SW480 (cell line): ENCODE results near the gene ADORA2B.

Experiments
- DNase-seq: peaks from one replicate; pipeline ENCODE4 v3.0.0-alpha.2; 2016; ENCODE audit warnings: low spot score

Gene ADORA2B

DNA sequence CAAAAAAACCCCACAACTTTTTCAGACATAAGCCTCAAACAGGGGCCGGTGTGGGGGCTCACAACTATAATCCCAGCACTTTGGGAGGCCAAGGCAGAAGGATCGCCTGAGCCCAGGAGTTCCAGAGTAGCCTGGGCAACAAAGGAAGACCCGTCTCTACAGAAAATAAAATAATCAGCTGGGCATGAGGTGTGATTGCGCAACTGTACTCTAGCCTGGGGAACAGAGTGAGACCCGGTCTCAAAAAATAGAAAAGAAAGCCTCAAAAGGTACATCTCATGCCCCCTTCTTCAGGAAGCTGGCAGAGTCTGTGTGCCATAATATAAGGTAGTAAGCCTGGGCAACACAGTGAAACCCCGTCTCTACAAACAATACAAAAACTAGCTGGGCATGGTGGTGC, 51.4 kb downstream of the ADORA2B start:
- DNase-seq, result no peak

DNA sequence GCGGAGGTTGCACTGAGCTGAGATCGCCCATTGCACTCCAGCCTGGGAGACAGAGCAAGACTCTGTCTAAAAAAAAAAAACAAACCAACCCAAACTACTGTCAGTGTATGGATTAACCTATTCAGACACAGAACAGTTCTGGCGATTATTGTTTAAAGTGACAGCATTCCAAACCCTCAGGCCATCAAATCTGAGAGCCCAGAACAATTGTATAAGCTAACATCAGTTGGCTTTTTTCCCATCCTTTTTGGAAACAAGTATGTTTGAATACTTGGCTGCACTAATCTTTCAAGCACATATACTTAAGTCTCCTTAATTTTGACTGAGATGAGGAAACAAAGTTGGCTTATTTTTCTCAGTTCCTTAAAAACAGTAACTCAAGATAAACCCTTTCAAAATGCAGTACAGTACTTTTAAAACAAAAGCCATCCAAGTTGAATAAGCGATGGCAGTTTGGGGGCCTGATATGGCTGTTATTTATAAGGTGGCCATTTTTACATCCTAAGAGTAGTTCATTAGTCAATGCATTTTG, 53.2 kb downstream of the ADORA2B start:
- no peak for DNase-seq

DNA sequence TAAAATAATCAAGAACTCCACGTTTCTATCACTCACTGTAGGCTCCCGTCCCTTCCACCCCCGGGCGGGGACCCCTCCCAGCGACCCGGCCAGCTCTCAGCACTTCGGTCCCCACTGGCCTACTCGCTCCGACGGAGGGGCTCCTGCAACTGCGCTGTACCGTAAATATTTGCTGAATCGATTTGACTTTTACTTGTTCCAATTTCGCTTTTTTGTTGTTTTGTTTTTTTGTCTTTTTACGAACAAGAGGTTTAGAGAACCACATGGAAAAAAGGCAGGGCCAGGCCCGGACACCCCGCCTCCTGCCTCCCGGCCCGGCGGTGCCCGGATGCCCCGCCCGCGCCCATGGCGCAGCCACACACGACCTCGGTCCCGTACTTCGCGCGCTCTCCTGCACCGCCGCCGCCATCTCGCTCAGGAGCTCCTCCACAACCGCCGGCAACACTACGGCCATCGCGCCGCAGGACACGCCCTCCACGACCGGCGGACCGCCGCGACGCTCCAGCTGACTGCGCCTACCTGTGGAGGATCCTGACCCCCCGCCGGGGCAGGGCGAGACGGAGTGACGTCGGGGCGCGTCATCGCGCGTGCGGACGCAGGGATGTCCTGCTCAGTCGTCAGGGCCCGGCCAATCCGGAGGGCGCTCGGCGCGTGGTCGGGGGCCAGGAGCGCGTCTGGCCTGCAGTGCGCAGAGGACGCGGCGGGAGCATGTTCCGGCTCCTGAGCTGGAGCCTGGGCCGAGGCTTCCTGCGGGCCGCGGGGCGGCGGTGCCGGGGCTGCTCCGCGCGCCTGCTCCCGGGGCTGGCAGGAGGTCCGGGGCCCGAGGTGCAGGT, 54.4 kb downstream of the ADORA2B start, which contains the start of the genes TTC19 and ZSWIM7:
Gene TTC19 (plus strand): TSS at position 684 of the 833 bp plus-strand sequence. CDS start 25 bp downstream, at position 709.
Gene ZSWIM7 (minus strand): TSS at position 564 of the 833 bp plus-strand sequence. CDS start 110 bp downstream, at position 454.
- peak; percentile 96 for DNase-seq

DNA sequence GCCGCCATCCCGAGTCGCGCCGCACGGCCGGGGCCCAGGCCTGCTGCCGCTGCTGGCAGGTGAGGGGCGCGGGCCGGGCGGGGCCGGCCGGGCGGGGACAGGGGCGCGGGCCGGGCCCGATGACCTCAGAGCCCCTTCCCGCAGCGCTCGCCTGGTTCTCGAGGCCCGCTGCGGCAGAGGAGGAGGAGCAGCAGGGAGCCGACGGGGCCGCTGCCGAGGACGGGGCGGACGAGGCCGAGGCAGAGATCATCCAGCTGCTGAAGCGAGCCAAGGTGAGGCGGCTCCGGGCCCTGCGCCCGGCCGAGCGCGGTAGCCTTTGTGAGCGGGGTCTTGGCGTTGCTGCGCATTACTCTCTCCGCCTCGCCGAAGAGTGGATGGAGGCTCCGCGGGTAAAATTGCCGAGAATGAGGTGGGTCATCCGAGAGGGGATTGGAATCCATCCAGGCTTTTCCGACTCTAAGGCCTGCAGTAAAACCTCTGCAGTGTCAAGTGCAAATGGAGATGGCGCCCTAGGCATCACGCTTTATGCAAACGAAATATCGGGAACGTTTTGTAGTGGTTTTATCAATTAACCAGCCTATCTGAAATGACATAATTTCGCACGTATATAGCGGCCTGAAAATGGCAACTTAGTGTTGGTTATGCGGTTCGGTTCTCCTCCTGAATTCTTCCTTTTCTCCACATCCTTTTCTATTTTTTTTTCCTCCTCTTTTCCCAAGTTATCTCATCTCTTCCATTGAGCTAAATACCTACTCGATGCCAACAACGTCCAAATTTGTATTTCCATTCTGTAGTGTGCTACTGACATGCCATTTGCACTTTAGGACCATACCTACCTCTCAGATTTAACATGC, 55.3 kb downstream of the ADORA2B start:
- peak; percentile 38 for DNase-seq

DNA sequence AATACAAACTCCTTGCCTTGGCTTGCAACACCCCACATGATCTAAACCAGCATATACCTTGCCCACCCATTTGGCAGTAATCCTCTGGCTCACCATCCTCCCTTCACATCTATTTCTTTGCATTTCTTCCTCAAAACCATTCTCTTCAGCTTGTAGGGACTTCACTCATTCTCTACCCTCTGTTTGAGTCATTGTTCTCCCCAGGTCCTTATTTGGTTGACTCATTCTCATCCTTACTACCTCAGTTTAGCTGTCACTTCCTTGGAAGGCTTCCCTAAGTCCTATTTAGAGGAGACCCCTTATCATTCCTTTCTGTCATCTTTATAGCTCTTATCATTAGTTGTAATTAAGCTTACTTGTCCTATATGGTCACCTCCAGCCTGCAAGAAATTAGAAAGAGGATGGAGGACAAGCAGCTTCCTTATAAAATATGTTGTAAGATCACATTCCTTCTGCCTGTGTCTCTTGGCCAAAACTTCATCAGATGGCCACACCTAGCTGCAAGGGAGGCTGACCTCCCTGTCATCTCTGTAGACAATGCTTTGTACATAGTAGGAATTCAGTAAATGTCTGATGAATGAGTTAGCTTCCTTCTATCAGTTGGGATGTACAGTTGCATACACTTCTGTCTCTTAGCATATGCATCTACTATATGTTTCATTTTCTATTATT, 56.4 kb downstream of the ADORA2B start:
- DNase-seq, result no peak

DNA sequence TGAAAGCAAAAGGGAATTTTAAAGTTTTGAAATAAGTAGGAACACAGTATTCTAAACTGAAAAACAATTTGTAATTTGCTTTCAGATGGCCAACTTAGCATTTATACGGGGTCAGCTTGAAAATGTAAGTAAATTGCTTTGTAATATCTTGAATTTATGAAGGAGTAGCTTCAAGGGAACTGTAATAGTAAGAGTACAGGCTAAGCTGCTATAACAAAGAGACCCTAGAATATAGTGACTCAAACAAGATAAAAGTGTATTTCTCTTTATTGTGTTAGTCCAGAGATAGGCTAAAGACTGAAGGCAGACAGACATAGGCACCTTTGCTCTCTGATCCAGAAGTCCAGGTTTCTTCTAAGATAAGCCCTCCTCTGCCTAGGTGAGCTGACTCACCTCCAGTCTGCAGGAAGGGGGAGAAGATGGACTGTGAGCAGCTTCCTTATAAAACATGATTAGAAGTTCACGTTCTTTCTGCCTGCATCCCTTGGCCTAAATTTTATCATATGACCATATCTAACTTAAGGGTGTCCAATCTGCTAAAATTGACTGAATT, 57.9 kb downstream of the ADORA2B start:
- no peak for DNase-seq

DNA sequence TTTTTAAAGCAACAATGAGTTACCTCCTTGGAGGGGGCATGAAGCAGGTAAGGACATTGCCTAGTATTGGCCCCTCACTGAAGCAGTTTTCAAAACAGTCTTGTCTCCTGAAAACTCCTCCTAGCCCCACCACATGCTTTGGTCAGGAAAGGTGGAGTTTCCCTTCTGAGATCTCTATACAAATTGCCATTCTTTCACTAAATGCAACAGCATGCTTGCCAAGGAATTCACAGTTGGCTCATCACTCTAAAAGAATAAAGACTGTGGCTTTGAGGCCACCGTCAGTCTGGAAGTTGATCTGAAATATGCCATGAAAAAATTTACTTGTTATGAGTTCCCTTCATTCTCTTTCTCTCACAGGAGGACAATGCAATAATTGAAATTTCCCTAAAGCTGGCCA, 58.9 kb downstream of the ADORA2B start:
- DNase-seq, result no peak

DNA sequence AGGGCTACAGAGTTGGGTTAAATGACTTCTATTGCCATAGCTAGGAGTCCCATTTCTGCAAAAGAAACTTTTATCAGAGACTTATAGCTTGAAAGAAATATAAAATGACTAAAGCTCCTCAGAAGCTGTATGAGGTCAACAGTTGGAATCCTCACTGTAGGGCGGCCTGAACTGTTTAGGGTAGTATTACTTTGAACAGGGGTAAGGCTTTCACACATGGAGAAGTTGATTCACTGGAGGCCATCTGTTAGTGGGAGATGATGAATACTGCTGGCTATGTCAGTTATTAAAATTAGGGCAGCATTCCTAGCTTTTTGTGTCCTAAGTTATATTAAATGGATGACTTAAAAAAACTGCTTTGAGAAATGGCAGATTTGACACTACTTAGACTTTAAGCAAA, 60.7 kb downstream of the ADORA2B start:
- no peak for DNase-seq

DNA sequence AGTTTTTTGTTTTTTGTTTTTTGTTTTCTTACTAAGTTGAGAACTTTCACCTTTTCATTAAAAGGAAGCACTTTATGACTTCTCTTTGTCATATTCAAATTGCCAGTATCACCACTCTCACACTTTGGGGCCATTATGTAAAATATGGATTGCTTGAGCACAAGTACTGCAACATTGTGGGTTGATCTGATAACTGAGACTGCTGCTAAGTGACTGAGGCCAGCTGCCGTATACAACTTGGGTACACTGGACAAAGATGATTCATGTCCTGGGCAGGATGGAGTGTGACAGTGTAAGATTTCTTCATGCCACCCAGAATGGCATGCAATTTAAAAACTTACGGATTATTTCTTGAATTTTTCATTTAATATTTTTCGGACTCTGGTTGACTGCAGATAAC, 62.5 kb downstream of the ADORA2B start:
- DNase-seq, result no peak

DNA sequence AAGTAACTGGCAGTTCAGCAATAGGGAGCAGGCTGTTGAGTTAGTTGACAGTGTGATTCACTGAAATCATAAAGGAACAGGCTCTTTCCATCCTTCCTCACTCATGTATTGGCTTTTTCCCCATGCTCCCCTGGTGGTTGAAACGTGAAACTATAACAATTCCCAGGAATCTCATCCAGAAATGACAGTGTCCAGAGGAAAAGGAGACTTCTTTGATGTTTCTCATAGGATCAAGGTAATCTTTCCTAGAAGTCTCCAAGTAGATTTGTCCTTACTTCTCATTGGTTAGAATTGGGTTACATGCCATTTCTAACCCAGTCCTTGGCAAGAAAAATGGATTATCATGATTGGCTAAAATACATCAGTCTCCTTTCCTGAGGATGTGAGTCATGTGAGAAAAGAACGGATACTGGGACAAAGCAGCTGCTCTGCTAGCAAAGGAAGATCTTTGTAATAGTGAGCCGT, 69.0 kb downstream of the ADORA2B start:
- DNase-seq, result peak; percentile 58

DNA sequence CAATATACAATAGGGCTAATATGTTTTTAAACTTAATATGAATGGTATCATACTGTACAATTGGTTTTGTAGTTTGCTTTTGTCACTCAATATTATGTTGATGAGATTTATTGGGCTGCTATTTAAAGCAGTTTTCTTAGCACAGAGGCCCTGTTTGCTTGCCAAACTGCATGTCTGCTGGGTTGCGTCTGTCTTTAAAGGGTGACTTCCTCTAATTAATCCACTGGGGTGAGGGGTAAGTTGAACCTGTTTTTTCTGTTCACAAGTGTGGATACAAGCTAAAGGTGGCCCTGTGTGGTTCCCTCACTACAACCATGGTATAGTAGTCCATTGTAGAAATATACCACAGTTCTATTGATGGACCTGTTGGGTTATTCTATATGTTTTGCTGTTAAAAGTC, 74.4 kb downstream of the ADORA2B start:
- no peak for DNase-seq

DNA sequence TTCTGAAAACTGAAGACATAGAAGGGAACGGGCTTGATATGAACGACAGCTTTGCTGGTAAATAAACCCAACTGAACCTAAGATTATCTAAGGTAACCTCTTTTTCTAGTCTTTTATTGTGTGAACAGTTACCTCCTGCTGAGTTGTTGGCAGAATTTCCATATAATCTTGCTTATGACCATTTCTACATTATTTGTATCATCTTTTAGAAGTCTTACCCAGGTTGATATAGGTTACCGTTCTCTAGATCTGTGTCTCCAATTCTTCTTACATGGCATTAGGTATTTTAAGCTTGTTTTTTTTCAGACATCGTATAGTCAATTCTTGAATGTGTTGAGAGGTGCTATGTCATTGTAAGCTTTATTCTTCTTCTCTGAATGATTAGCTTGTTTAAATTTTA, 79.0 kb downstream of the ADORA2B start:
- DNase-seq, result no peak

DNA sequence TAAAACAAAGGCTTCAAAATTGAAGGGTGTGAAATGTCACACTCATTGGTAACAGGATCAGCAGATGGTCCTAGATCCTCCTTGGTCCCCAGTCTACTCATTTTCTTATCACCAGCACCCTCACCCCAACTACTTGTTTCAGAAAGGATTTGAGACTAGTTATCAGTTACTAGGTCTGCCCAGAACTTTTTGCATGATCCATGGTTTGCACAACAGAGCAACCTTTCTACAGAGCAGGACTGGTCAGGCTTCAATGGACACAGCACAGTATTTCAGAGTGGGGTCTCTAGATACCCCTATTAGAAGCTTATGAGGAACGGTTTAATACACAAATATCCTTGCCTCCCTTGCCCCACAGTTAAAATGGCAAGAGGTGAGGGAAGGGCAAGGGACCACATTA, 80.3 kb downstream of the ADORA2B start:
- DNase-seq, result no peak
